ENCODE data around the gene PCDHGC5.

DNA sequence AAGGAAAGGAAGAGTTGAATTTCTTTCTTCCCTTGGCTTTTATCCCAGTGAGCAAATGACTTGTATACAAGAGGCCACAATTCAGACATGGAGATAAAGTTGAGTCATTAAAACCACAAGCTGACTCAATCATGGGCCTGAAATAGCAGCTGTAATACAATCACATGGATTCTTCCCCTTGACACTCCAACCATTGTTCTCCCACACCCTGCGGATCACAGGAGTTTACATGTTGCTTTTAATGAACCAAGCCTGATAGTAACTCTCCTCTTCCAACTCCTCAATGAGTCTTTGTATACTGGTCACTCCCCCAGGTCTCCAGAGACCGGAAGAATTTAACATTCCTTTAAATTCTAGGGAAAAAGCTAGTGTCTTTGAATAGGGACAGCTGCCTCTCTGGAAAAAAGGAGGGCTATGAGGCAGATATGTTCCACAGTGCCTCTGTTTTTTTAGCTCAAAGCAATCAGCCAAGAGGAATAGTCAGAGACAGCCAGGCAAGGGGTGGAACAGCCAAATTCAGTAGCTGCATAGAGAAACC lies 32.4 kb downstream of the PCDHGC5 start:
- TF ChIP-seq, protein P1, sequence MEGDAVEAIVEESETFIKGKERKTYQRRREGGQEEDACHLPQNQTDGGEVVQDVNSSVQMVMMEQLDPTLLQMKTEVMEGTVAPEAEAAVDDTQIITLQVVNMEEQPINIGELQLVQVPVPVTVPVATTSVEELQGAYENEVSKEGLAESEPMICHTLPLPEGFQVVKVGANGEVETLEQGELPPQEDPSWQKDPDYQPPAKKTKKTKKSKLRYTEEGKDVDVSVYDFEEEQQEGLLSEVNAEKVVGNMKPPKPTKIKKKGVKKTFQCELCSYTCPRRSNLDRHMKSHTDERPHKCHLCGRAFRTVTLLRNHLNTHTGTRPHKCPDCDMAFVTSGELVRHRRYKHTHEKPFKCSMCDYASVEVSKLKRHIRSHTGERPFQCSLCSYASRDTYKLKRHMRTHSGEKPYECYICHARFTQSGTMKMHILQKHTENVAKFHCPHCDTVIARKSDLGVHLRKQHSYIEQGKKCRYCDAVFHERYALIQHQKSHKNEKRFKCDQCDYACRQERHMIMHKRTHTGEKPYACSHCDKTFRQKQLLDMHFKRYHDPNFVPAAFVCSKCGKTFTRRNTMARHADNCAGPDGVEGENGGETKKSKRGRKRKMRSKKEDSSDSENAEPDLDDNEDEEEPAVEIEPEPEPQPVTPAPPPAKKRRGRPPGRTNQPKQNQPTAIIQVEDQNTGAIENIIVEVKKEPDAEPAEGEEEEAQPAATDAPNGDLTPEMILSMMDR (conservative IDR thresholded peaks at IDR 0.05 in 1 of 2, IDR thresholded peaks at IDR 0.05 in 1 of 2; ENCODE audit: extremely low read depth in 1 of 2, insufficient read depth in 1 of 2, low read depth in 1 of 2, low read length in 2 of 2), result no peak
- TF ChIP-seq EZH2 (IDR thresholded peaks at IDR 0.05; ENCODE audit: borderline replicate concordance, low read length), result no peak
